K562 (cell line): ENCODE results near the gene CUEDC2. TPM values are rescaled to one million over a fixed set of nuclear protein-coding genes. Genes with fewer than 3 reads are reported as not detected.
"Not testable (repeated sequence)": the region's sequence is repeated elsewhere in the genome, so short reads cannot be mapped to it uniquely, and the experiment has no call there.

Experiments used
- BCL6 ChIP-seq: fragments of 250-450 bp; sonication (Bioruptor Pico); IDR thresholded peaks from 2 replicates; pipeline ENCODE4 v1.4.0; 2020
- CXXC5 ChIP-seq: fragments of 250-450 bp; sonication (Bioruptor Pico); IDR thresholded peaks from 2 replicates; pipeline ENCODE4 v1.8.0; 2022; ENCODE audit warnings: inconsistent platforms, mild to moderate bottlenecking, moderate library complexity
- GMEB1 ChIP-seq: fragments of 250-450 bp; sonication (Bioruptor Pico); IDR thresholded peaks from 2 replicates; pipeline ENCODE4 v1.4.0; 2020; ENCODE audit warnings: mild to moderate bottlenecking
- GTF2A2 ChIP-seq: IDR thresholded peaks from 2 replicates; pipeline ENCODE4 v1.6.1; 2016; ENCODE audit warnings: mild to moderate bottlenecking, missing genetic modification characterization, missing compliant biosample characterization
- HSF4 ChIP-seq: fragments of 250-450 bp; sonication (Bioruptor Pico); IDR thresholded peaks from 2 replicates; pipeline ENCODE4 v2.1.2; 2022; ENCODE audit warnings: mild to moderate bottlenecking, moderate library complexity, borderline replicate concordance
- MAX ChIP-seq: sonication (generic); formaldehyde crosslinking; IDR thresholded peaks from 2 replicates; pipeline ENCODE4 v1.9.0; 2022; ENCODE audit warnings: mild to moderate bottlenecking, missing genetic modification reagents
- NFIX ChIP-seq: fragments of 250-450 bp; sonication (Bioruptor Pico); IDR thresholded peaks from 2 replicates; pipeline ENCODE4 v1.4.0; 2020; ENCODE audit warnings: low read depth, mild to moderate bottlenecking, moderate library complexity
- NFXL1 ChIP-seq: fragments of 450-650 bp; formaldehyde crosslinking; IDR thresholded peaks from 2 replicates; pipeline ENCODE4 v1.4.0; 2021; ENCODE audit warnings: mild to moderate bottlenecking
- NR4A1 ChIP-seq, 2 experiments: fragments of 250-450 bp in 1 of 2; fragments of 450-650 bp in 1 of 2; sonication (Bioruptor Pico) in 1 of 2; IDR thresholded peaks; 2 replicates each; pipeline versions ENCODE4 v1.4.0 to v1.6.1; 2016 to 2020; ENCODE audit warnings: mild to moderate bottlenecking in 2 of 2, missing compliant biosample characterization in 1 of 2, missing genetic modification characterization in 1 of 2, moderate library complexity in 1 of 2
- PTRF ChIP-seq: fragments of 450-650 bp; IDR thresholded peaks from 2 replicates; pipeline ENCODE4 v1.6.1; 2016; ENCODE audit warnings: mild to moderate bottlenecking, missing genetic modification characterization, missing compliant biosample characterization
- SNAPC5 ChIP-seq: fragments of 250-450 bp; sonication (Bioruptor Pico); IDR thresholded peaks from 2 replicates; pipeline ENCODE4 v1.8.0; 2021; ENCODE audit warnings: moderate library complexity, mild to moderate bottlenecking, inconsistent platforms
- TCF15 ChIP-seq: fragments of 250-450 bp; sonication (Bioruptor Pico); IDR thresholded peaks from 2 replicates; pipeline ENCODE4 v1.8.0; 2022; ENCODE audit warnings: moderate library complexity, mild to moderate bottlenecking, inconsistent platforms
- ZNF324 ChIP-seq: fragments of 250-450 bp; sonication (Bioruptor Pico); IDR thresholded peaks from 2 replicates; pipeline ENCODE4 v1.4.0; 2020; ENCODE audit warnings: mild to moderate bottlenecking
- ZNF445 ChIP-seq: fragments of 250-450 bp; sonication (Bioruptor Pico); IDR thresholded peaks from 2 replicates; pipeline ENCODE4 v1.4.0; 2020; ENCODE audit warnings: low read depth, mild to moderate bottlenecking, moderate library complexity
- ZNF589 ChIP-seq: fragments of 200-800 bp; sonication (Bioruptor generic); IDR thresholded peaks from 2 replicates; pipeline ENCODE4 v1.6.1; 2016; ENCODE audit warnings: low read depth, missing genetic modification characterization, missing compliant biosample characterization
- ZNF592 ChIP-seq: fragments of 450-650 bp; IDR thresholded peaks from 2 replicates; pipeline ENCODE4 v1.6.1; 2017; ENCODE audit warnings: antibody characterized with exemption, mild to moderate bottlenecking
- ZNF707 ChIP-seq: fragments of 250-450 bp; sonication (Bioruptor Pico); conservative IDR thresholded peaks from 2 replicates; pipeline ENCODE4 v1.8.0; 2022; ENCODE audit warnings: inconsistent platforms, mild to moderate bottlenecking, moderate library complexity
- ZNF740 ChIP-seq, 3 experiments: fragments of 200-800 bp in 1 of 3; sonication (Bioruptor generic) in 1 of 3; sonication (generic) in 1 of 3; formaldehyde crosslinking in 1 of 3; IDR thresholded peaks; 2 replicates each; pipeline versions ENCODE4 v1.6.1 to v1.8.0; 2016 to 2022; ENCODE audit warnings: mild to moderate bottlenecking in 2 of 3, missing compliant biosample characterization in 2 of 3, missing genetic modification characterization in 2 of 3, missing genetic modification reagents in 1 of 3
- polyA plus RNA-seq, 8 experiments: library from polyadenylated mRNA; depleted of rRNA in 4 of 8; stranded (reverse) in 5 of 8; unstranded in 3 of 8; fragments of >200 nt; fragmentation: Nextera tagmentation in 2 of 8; fragmentation: Illumina TruSeq in 1 of 8; extraction: Ambion mirVana in 2 of 8; extraction: Trizol in 1 of 8; gene quantifications; 2 replicates each; pipeline versions ENCODE4 v1.2.1 to v1.2.3, GENCODE V29; 2011 to 2014; ENCODE audit warnings: inconsistent platforms in 1 of 8, missing spikeins in 1 of 8
- total RNA-seq, 7 experiments: library from RNA; depleted of rRNA in 6 of 7; stranded (reverse); fragments of >200 nt in 6 of 7; fragmentation: Illumina TruSeq in 2 of 7; extraction: Trizol in 2 of 7; gene quantifications; 2 replicates each; pipeline versions ENCODE4 v1.2.1 to v1.2.3, GENCODE V29; 2011 to 2021; ENCODE audit warnings: low replicate concordance in 1 of 7

The CUEDC2 gene
- total and polyA plus RNA-seq, 9 of the 15 experiments (the other 6 are each of a cell fraction or from before 2014, with no cell fraction given): 8.5 to 48.9 (median 27.4) TPM

GRCh38 chr10:102454662-102455487 lies 22.5 kb upstream of the CUEDC2 start (continued):
- peak; percentile 97 for TF ChIP-seq ZNF592
- TF ChIP-seq PTRF (tag): peak; percentile 93
- TF ChIP-seq ZNF707: peak; percentile 71
- peak; percentile 94 for TF ChIP-seq NFXL1 (CRISPR knock-in tag)
- peak; percentile 91; the same call in 1 of the 2 replicates for TF ChIP-seq ZNF589 (CRISPR knock-in tag)
- peak; percentile 68; the same call in 1 of the 2 replicates for TF ChIP-seq ZNF445 (CRISPR knock-in tag)
- peak; percentile 98 for TF ChIP-seq TCF15 (CRISPR knock-in tag)
- TF ChIP-seq ZNF324 (CRISPR knock-in tag): peak; percentile 65
- peak; percentile 92 for TF ChIP-seq CXXC5 (CRISPR knock-in tag)
- TF ChIP-seq GMEB1: 0 out of 2 replicates have a peak, but pooled peaks have one; percentile 44
- TF ChIP-seq SNAPC5: peak; percentile 38; the same call in 1 of the 2 replicates
- peak; percentile 91; the same call in 1 of the 2 replicates for TF ChIP-seq HSF4
- TF ChIP-seq GTF2A2: peak; percentile 96
- peak; percentile 88 for TF ChIP-seq BCL6 (CRISPR knock-in tag)
- 0 out of 2 replicates have a peak, but pooled peaks have one; percentile 35 for TF ChIP-seq MAX
- 0 out of 2 replicates have a peak, but pooled peaks have one; percentile 17 for TF ChIP-seq NFIX (CRISPR knock-in tag)
- TF ChIP-seq NR4A1 (CRISPR knock-in tag; IDR thresholded peaks at IDR 0.05): peak; percentile 87; the same call in 1 of the 2 replicates
- TF ChIP-seq NR4A1 (tag; IDR thresholded peaks at IDR 0.05): peak; percentile 98
- not testable (repeated sequence) for TF ChIP-seq ZNF740 (CRISPR knock-in tag; IDR thresholded peaks at IDR 0.05)
- peak in 1 of 2 experiments; percentile 96; a peak in 2 of 4 replicates for TF ChIP-seq ZNF740 (tag; IDR thresholded peaks at IDR 0.05)
